WTC11 (cell line): ENCODE results near the gene KNOP1.

Experiments
- CTCF ChIP-seq: fragments of 200-600 bp; IDR thresholded peaks from 2 replicates; pipeline ENCODE4 v1.8.0; 2022; ENCODE audit warnings: antibody characterized with exemption
- HMGXB4 ChIP-seq: sonication (generic); formaldehyde crosslinking; IDR thresholded peaks from 2 replicates; pipeline ENCODE4 v1.8.1; 2023; ENCODE audit warnings: mild to moderate bottlenecking, moderate library complexity, missing genetic modification reagents
- IRF1 ChIP-seq: sonication (generic); formaldehyde crosslinking; IDR thresholded peaks from 2 replicates; pipeline ENCODE4 v1.8.0; 2023; ENCODE audit warnings: missing genetic modification reagents
- MAX ChIP-seq: sonication (generic); formaldehyde crosslinking; IDR thresholded peaks from 2 replicates; pipeline ENCODE4 v1.8.0; 2022; ENCODE audit warnings: mild to moderate bottlenecking, missing genetic modification reagents
- NFE2L1 ChIP-seq: sonication (generic); formaldehyde crosslinking; IDR thresholded peaks from 2 replicates; pipeline ENCODE4 v1.8.1; 2023; ENCODE audit warnings: missing genetic modification reagents
- SMAD3 ChIP-seq: sonication (generic); formaldehyde crosslinking; IDR thresholded peaks from 2 replicates; pipeline ENCODE4 v1.8.0; 2022; ENCODE audit warnings: missing genetic modification reagents, mild to moderate bottlenecking, borderline replicate concordance
- STAT6 ChIP-seq: sonication (generic); formaldehyde crosslinking; conservative IDR thresholded peaks from 2 replicates; pipeline ENCODE4 v1.8.1; 2023; ENCODE audit warnings: mild to moderate bottlenecking, low read depth, missing genetic modification reagents, moderate library complexity
- ZNF138 ChIP-seq: sonication (generic); formaldehyde crosslinking; conservative IDR thresholded peaks from 2 replicates; pipeline ENCODE4 v1.8.1; 2022; ENCODE audit warnings: mild to moderate bottlenecking, moderate library complexity, missing genetic modification reagents
- ZNF232 ChIP-seq: sonication (generic); formaldehyde crosslinking; IDR thresholded peaks from 2 replicates; pipeline ENCODE4 v1.8.0; 2022; ENCODE audit warnings: mild to moderate bottlenecking, missing genetic modification reagents

GRCh38 chr16:19716183-19716582, 1.8 kb downstream of the KNOP1 start:
- TF ChIP-seq NFE2L1 (CRISPR knock-in tag) = no peak
- TF ChIP-seq ZNF138 (CRISPR knock-in tag) = no peak
- no peak for TF ChIP-seq CTCF
- no peak for TF ChIP-seq SMAD3 (CRISPR knock-in tag)
- no peak for TF ChIP-seq HMGXB4
- no peak for TF ChIP-seq IRF1 (CRISPR knock-in tag)
- TF ChIP-seq ZNF232 (CRISPR knock-in tag) = no peak
- TF ChIP-seq MAX (CRISPR knock-in tag) = no peak
- no peak for TF ChIP-seq STAT6
